ENCODE results near the gene NFKBIL1.

NFKBIL1 gene

DNA sequence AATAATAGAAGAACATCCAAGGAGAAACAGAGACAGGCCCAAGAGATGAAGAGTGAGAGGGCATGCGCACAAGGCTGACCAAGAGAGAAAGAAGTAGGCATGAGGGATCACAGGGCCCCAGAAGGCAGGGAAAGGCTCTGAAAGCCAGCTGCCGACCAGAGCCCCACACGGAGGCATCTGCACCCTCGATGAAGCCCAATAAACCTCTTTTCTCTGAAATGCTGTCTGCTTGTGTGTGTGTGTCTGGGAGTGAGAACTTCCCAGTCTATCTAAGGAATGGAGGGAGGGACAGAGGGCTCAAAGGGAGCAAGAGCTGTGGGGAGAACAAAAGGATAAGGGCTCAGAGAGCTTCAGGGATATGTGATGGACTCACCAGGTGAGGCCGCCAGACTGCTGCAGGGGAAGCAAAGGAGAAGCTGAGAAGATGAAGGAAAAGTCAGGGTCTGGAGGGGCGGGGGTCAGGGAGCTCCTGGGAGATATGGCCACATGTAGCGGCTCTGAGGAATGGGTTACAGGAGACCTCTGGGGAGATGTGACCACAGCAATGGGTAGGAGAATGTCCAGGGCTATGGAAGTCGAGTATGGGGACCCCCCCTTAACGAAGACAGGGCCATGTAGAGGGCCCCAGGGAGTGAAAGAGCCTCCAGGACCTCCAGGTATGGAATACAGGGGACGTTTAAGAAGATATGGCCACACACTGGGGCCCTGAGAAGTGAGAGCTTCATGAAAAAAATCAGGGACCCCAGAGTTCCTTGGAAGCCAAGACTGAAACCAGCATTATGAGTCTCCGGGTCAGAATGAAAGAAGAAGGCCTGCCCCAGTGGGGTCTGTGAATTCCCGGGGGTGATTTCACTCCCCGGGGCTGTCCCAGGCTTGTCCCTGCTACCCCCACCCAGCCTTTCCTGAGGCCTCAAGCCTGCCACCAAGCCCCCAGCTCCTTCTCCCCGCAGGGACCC lies 27.0 kb downstream of the NFKBIL1 start:
- no peak overlapping the region for H3K4me3 ChIP-seq (ENCODE audit: low read depth, low read length)
- TF ChIP-seq, protein P1, sequence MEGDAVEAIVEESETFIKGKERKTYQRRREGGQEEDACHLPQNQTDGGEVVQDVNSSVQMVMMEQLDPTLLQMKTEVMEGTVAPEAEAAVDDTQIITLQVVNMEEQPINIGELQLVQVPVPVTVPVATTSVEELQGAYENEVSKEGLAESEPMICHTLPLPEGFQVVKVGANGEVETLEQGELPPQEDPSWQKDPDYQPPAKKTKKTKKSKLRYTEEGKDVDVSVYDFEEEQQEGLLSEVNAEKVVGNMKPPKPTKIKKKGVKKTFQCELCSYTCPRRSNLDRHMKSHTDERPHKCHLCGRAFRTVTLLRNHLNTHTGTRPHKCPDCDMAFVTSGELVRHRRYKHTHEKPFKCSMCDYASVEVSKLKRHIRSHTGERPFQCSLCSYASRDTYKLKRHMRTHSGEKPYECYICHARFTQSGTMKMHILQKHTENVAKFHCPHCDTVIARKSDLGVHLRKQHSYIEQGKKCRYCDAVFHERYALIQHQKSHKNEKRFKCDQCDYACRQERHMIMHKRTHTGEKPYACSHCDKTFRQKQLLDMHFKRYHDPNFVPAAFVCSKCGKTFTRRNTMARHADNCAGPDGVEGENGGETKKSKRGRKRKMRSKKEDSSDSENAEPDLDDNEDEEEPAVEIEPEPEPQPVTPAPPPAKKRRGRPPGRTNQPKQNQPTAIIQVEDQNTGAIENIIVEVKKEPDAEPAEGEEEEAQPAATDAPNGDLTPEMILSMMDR (IDR thresholded peaks at IDR 0.05; ENCODE audit: low read depth, low read length): no peak

DNA sequence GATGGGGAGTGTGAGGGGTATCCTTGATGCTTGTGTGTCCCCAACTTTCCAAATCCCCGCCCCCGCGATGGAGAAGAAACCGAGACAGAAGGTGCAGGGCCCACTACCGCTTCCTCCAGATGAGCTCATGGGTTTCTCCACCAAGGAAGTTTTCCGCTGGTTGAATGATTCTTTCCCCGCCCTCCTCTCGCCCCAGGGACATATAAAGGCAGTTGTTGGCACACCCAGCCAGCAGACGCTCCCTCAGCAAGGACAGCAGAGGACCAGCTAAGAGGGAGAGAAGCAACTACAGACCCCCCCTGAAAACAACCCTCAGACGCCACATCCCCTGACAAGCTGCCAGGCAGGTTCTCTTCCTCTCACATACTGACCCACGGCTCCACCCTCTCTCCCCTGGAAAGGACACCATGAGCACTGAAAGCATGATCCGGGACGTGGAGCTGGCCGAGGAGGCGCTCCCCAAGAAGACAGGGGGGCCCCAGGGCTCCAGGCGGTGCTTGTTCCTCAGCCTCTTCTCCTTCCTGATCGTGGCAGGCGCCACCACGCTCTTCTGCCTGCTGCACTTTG lies 28.0 kb downstream of the NFKBIL1 start, which contains the start of gene TNF:
Gene TNF, plus strand, starts transcription at position 231 of the 567 bp plus-strand sequence. Its CDS starts 177 bp downstream, at position 408.
- H3K4me3 ChIP-seq (ENCODE audit: low read depth, low read length): no peak within 1 kb of the TSS
- TF ChIP-seq, protein P1 (IDR thresholded peaks at IDR 0.05; ENCODE audit: low read depth, low read length): no peak

DNA sequence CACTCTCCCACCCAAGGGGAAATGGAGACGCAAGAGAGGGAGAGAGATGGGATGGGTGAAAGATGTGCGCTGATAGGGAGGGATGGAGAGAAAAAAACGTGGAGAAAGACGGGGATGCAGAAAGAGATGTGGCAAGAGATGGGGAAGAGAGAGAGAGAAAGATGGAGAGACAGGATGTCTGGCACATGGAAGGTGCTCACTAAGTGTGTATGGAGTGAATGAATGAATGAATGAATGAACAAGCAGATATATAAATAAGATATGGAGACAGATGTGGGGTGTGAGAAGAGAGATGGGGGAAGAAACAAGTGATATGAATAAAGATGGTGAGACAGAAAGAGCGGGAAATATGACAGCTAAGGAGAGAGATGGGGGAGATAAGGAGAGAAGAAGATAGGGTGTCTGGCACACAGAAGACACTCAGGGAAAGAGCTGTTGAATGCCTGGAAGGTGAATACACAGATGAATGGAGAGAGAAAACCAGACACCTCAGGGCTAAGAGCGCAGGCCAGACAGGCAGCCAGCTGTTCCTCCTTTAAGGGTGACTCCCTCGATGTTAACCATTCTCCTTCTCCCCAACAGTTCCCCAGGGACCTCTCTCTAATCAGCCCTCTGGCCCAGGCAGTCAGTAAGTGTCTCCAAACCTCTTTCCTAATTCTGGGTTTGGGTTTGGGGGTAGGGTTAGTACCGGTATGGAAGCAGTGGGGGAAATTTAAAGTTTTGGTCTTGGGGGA lies 28.7 kb downstream of the NFKBIL1 start:
- H3K4me3 ChIP-seq (ENCODE audit: low read depth, low read length): no peak overlapping the region
- TF ChIP-seq, protein P1 (IDR thresholded peaks at IDR 0.05; ENCODE audit: low read depth, low read length): no peak

DNA sequence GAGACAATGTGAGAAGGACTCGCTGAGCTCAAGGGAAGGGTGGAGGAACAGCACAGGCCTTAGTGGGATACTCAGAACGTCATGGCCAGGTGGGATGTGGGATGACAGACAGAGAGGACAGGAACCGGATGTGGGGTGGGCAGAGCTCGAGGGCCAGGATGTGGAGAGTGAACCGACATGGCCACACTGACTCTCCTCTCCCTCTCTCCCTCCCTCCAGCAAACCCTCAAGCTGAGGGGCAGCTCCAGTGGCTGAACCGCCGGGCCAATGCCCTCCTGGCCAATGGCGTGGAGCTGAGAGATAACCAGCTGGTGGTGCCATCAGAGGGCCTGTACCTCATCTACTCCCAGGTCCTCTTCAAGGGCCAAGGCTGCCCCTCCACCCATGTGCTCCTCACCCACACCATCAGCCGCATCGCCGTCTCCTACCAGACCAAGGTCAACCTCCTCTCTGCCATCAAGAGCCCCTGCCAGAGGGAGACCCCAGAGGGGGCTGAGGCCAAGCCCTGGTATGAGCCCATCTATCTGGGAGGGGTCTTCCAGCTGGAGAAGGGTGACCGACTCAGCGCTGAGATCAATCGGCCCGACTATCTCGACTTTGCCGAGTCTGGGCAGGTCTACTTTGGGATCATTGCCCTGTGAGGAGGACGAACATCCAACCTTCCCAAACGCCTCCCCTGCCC lies 29.6 kb downstream of the NFKBIL1 start:
- H3K4me3 ChIP-seq (ENCODE audit: low read depth, low read length): no peak overlapping the region
- TF ChIP-seq, protein P1 (IDR thresholded peaks at IDR 0.05; ENCODE audit: low read depth, low read length): no peak

DNA sequence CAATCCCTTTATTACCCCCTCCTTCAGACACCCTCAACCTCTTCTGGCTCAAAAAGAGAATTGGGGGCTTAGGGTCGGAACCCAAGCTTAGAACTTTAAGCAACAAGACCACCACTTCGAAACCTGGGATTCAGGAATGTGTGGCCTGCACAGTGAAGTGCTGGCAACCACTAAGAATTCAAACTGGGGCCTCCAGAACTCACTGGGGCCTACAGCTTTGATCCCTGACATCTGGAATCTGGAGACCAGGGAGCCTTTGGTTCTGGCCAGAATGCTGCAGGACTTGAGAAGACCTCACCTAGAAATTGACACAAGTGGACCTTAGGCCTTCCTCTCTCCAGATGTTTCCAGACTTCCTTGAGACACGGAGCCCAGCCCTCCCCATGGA lies 30.2 kb downstream of the NFKBIL1 start:
- no peak overlapping the region for H3K4me3 ChIP-seq (ENCODE audit: low read depth, low read length)
- TF ChIP-seq, protein P1 (IDR thresholded peaks at IDR 0.05; ENCODE audit: low read depth, low read length): no peak

DNA sequence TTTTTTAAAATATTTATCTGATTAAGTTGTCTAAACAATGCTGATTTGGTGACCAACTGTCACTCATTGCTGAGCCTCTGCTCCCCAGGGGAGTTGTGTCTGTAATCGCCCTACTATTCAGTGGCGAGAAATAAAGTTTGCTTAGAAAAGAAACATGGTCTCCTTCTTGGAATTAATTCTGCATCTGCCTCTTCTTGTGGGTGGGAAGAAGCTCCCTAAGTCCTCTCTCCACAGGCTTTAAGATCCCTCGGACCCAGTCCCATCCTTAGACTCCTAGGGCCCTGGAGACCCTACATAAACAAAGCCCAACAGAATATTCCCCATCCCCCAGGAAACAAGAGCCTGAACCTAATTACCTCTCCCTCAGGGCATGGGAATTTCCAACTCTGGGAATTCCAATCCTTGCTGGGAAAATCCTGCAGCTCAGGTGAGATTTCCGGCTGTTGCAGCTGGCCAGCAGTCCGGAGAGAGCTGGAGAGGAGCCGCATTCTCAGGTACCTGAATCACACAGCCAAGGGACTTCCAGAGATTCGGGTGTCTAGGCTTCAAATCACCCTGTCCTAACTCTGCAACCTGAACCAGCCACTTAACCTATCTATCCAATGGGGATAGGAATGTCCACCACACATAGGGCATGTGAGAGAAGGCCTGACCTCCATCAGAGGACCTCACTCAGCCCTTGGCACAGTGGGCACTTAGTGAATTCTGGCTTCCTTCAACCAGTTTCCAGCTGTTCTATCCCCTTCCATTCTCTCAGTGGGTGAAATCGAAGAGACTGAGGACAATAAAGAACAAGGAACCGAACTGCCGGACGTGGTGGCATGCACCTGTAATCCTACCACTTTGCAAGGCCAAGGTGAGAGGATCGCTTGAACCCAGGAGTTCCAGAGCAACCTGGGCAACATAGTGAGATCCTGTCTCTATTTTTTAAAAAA lies 31.0 kb downstream of the NFKBIL1 start:
- TF ChIP-seq, protein P1 (IDR thresholded peaks at IDR 0.05; ENCODE audit: low read depth, low read length): no peak
- no peak overlapping the region for H3K4me3 ChIP-seq (ENCODE audit: low read depth, low read length)

Measured in WI38 (cell line).